GM18951 (cell line): Measurements from ENCODE around the gene HOXA2.

Experiments
- POLR2A ChIP-seq: IDR thresholded peaks from 4 replicates; pipeline ENCODE4 v1.6.1; 2011; ENCODE audit warnings: mild to moderate bottlenecking; ENCODE audit not compliant: insufficient read length, insufficient read depth; ENCODE audit errors: extremely low read depth
- in situ Hi-C: fragments of 300-500 bp; cut with MboI; formaldehyde crosslinking; loops from one replicate; pipeline ENCODE4 v1.12.0; 2022; ENCODE audit warnings: low sequenced_read_pairs, mixed read lengths, inconsistent platforms; ENCODE audit not compliant: unreplicated experiment

Gene HOXA2

DNA sequence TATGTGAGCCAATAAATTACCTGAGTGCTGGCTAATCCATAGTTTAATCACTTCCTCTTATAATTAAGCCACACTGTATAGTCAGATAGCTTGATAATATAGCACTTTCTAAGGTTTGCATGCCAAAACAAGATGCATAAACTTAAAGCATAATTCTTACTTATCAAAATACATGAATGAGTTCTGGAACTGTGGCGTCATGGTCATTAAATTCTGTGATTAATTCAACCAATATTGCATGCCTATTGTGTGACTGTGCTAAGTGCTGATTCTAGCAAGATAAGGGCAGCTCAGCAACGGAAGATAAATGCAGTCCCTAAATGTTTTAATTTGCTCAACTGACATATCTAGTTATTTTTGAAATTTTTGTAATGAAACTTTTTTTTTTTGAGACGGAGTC is 36.3 kb downstream of the HOXA2 start:
- in situ Hi-C loops = no loop called here
- no peak for TF ChIP-seq POLR2A

DNA sequence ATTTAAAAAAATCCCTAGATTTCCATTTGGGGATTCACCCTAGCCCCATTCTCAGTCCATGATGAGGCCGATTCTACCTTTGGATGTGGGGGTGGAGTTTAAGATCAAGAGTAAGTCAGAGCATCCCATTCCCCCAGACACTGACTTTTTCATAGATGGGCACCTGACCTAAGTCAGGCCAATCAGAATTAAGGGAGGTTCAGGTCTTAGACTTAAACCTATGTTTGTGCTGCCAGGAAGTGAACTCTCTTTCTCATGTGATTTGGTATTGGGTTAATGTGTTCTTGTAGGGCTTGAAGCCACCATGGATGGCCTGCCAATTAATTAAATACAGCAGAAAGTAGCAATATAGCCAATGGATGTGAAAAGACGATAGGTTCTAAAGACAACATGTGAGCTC is 36.8 kb downstream of the HOXA2 start:
- no peak for TF ChIP-seq POLR2A
- in situ Hi-C loops = no loop called here

DNA sequence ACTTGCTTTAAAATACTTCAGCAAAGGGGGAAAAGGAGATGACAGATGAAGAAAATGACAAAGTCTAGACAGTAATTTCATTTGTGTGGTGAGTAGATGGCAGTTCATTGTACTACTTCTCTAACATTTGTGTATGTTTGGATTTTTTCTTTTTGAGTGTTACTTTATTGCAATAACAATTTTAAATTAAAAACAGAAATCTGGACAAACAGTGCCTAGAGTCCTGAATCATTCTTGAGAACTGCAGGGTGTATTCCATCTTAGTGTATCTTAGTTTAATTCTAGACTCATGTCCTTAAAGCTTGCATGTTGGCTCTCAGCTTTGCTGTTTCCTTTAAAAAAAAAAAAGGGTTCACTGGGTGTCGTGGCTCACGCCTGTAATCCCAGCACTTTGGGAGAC is 37.8 kb downstream of the HOXA2 start:
- in situ Hi-C loops = no loop called here

DNA sequence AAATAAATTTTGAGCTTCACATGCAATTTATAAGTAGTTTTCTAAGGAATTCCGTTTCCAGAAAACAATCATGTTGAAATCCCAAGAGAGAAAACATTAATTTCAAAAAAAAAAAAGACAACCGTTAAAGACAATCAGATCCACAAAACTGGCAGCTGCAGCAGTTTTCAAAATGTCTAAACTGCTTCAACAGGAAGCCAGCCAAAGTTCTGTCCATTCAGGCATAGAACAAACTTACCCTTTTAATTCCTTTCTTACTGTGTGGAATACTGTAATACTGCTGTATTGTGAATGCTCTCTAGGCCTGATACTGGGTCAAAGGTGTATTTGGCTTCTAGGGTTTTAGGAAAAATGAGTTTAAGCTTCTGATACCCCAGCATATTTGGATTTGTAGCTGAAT is 38.3 kb downstream of the HOXA2 start:
- no peak for TF ChIP-seq POLR2A
- in situ Hi-C loops = no loop called here

More for the DNA sequence above, 37.8 kb downstream of the HOXA2 start:
- no peak for TF ChIP-seq POLR2A

DNA sequence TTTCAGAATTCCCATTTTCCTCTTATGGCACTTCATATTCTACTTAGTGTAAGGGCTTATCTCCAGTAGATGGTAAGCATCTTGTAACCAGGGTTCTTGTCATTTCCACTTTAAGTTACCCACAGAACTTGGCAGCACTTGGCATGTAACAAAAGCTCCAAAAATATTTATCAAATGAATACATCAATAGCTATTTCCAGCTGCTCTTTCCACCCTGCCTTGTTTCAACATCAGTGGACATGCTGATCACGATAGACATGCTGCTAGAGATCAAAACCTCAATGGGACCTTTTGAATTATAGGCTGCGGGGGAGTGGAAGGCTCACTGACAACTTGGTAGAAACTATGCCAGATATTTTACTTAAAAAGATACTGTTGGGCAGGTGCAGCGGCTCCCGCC is 39.5 kb downstream of the HOXA2 start:
- no peak for TF ChIP-seq POLR2A
- in situ Hi-C loops = no loop called here

DNA sequence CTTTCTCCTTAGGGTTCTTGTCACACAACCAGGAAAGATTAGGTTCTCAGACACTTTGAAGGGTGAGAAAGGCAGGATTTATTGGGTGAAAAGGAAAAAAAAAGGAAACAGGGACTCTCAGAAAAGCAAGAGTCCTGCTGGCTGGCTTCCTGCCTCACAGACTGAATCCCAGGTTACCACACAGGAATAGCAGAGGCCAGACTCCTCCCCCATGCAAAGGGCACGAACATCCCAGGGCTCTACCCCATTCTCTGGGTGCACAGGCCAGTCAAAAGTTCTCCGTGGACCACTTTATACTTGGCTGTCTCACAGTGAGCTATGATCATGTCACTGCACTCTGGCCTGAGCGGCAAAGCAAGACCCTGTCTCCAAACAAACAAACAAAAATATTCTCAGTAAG is 49.3 kb downstream of the HOXA2 start:
- in situ Hi-C loops = no loop called here
- no peak for TF ChIP-seq POLR2A

DNA sequence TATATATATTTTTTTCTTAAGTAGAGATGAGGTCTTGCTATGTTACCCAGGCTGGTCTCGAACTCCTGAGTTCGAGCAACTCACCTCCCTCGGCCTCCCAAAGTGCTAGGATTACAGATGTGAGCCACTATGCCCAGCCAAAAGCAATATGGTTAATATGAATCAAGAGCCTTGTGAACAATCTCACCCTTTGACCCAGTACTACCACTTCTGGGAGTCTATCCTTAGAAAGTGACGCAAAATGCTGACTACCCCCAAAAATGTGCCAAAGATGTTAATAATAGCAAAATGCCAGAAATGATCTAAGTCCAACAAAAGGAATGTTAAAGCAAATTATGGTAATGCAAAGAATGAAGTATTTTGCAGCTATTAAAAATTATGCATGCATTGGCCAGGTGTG is 51.0 kb downstream of the HOXA2 start:
- in situ Hi-C loops = no loop called here

More for the DNA sequence above, 51.0 kb downstream of the HOXA2 start:
- no peak for TF ChIP-seq POLR2A
